Brain microvascular endothelial cell (primary cell): Measurements from ENCODE around the gene HERC2.
A peak's percentile ranks its signal among the peaks of the same experiment; 100 is the strongest.

Source experiments
- DNase-seq: peaks from one replicate; pipeline ENCODE4 v3.0.0-alpha.2; 2020
- H3K27ac ChIP-seq: fragments of 250-450 bp; sonication (Bioruptor Pico); 2 replicates; pipeline ENCODE4 v1.5.1; 2020; ENCODE audit warnings: mild to moderate bottlenecking, moderate library complexity
- H3K27me3 ChIP-seq: fragments of 250-450 bp; sonication (Bioruptor Pico); replicated peaks from 2 replicates; pipeline ENCODE4 v1.5.1; 2020; ENCODE audit warnings: mild to moderate bottlenecking
- H3K36me3 ChIP-seq: fragments of 250-450 bp; sonication (Bioruptor Pico); replicated peaks from 2 replicates; pipeline ENCODE4 v1.5.1; 2020; ENCODE audit warnings: mild to moderate bottlenecking
- H3K4me3 ChIP-seq: 2 replicates; pipeline ENCODE4 v1.5.1; 2011; ENCODE audit warnings: low read depth, mild to moderate bottlenecking, control low read depth, low read length, moderate library complexity
- CTCF ChIP-seq: IDR thresholded peaks from 2 replicates; pipeline ENCODE4 v1.5.1; 2011; ENCODE audit warnings: low read depth, mild to moderate bottlenecking, moderate library complexity, low read length, control low read depth, inconsistent platforms; ENCODE audit errors: missing control alignments
- in situ Hi-C: cut with HindIII; loops from 2 replicates; pipeline ENCODE4 v1.10.0; 2017; ENCODE audit warnings: low sequenced_read_pairs, low pct_ligation_motif_present

HERC2 gene

GRCh38 chr15:28101983-28102441, 220.0 kb downstream of the HERC2 start:
- in situ Hi-C loops = no loop called here
- TF ChIP-seq CTCF = no peak
- Histone ChIP-seq H3K27ac (no peak overlapping the region), H3K4me3 (no peak overlapping the region), H3K36me3 (no peaks in the 10 kb centered on the region), H3K27me3 (peaks cover 12% of the 10 kb centered on the region)
- DNase-seq = no peak

GRCh38 chr15:28101201-28101600, 220.8 kb downstream of the HERC2 start:
- in situ Hi-C loops = no loop called here
- TF ChIP-seq CTCF = no peak
- Histone ChIP-seq H3K4me3 (no peak overlapping the region), H3K27me3 (peaks cover 20% of the 10 kb centered on the region), H3K27ac (no peak overlapping the region), H3K36me3 (no peaks in the 10 kb centered on the region)
- no peak for DNase-seq

- peaks cover 21% of the 10 kb centered on the region for H3K27me3 ChIP-seq
- no peak overlapping the region for H3K4me3 ChIP-seq
- in situ Hi-C loops = no loop called here
- H3K27ac ChIP-seq = no peak overlapping the region
- no peaks in the 10 kb centered on the region for H3K36me3 ChIP-seq
- no peak for TF ChIP-seq CTCF
- no peak for DNase-seq
Measured at GRCh38 chr15:28100516-28101195, 221.3 kb downstream of the HERC2 start.

GRCh38 chr15:28099555-28100140, 222.3 kb downstream of the HERC2 start:
- Histone ChIP-seq H3K36me3 (no peaks in the 10 kb centered on the region), H3K27me3 (peaks cover 25% of the 10 kb centered on the region), H3K4me3 (peak overlapping the region; percentile 26), H3K27ac (no peak overlapping the region)
- no peak for DNase-seq
- in situ Hi-C loops = no loop called here
- TF ChIP-seq CTCF = no peak

GRCh38 chr15:28098766-28099554, 223.0 kb downstream of the HERC2 start, which contains the start of gene OCA2:
Gene OCA2, minus strand, starts transcription at chr15:28099315. Its CDS starts 17,441 bp downstream, at chr15:28081874.
- peak; percentile 54 for TF ChIP-seq CTCF
- H3K4me3 ChIP-seq = peak within 1 kb of the TSS; percentile 26
- no peak within 1 kb of the TSS for H3K27ac ChIP-seq
- H3K27me3 ChIP-seq = peaks cover 32% of the 10 kb centered on the region
- in situ Hi-C loops = no loop called here
- no peaks in the 10 kb centered on the region for H3K36me3 ChIP-seq
- DNase-seq = no peak
